ENCODE results near the gene STXBP6. TPM values are rescaled to one million over a fixed set of nuclear protein-coding genes. Genes with fewer than 3 reads are reported as not detected.

STXBP6 gene
- total and polyA plus RNA-seq, 2 of the 13 experiments (the other 11 are each of a cell fraction or from before 2014, with no cell fraction given) = 35.3 to 42.8 TPM

DNA sequence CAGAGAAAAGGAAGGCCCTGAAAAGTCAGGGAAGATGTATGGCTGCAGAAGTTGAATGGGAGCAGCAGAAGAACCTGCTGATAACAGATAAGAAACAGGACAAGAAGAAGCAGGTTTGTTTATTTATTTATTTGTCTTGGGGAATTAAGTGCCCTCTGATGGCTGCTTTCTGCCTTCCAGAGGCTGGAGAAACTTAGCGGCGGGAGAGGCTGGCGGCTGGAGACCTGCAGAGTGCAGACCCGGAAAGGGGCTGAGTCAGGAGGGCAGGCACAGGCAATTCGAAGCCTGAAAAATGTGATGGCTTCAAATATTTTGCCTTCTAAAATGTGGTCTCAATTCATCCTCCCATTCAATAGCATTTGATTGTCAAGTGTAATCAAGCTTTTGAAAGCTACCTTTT lies 247.7 kb downstream of the STXBP6 start:
- POLR2A ChIA-PET = no interaction called here
- H3K4me2 ChIP-seq (ENCODE audit: low read depth, low read length) = no peak overlapping the region
- no peak overlapping the region for H3K27ac ChIP-seq (ENCODE audit: extremely low read length, insufficient read depth, low read length)
- no peak for FAIRE-seq
- H3K9ac ChIP-seq (ENCODE audit: insufficient read depth, low read depth, low read length) = no peak overlapping the region
- CTCF ChIA-PET (ENCODE audit: low intra/inter-chr PET ratio, low total read pairs) = no interaction called here
- DNase-seq (ENCODE audit: low spot score) = no peak
- H3K4me3 ChIP-seq (replicated peaks in 1 of 3; ENCODE audit: insufficient read depth in 1 of 3, low read depth in 2 of 3, low read length in 3 of 3) = no peak overlapping the region
- H4K20me1 ChIP-seq (ENCODE audit: insufficient read depth, low read length) = no peaks in the 10 kb centered on the region
- H3K36me3 ChIP-seq (replicated peaks in 1 of 2; ENCODE audit: control insufficient read depth in 1 of 2, insufficient read depth in 2 of 2, low read length in 2 of 2) = no peaks in the 10 kb centered on the region
- in situ Hi-C loops (cut with HindIII; ENCODE audit: extremely low pct_ligation_motif_present, low pct_unique_long_range_greater_than_20kb) = no loop called here
- WGBS (ENCODE audit: low lambda C conversion rate) = 83% methylated on average over 5 of the region's 5 CpGs
- H2AFZ ChIP-seq (ENCODE audit: low read length) = no peak overlapping the region
- ATAC-seq = no peak
- H3K27me3 ChIP-seq (ENCODE audit: control insufficient read depth in 1 of 2, insufficient read depth in 2 of 2, low read length in 2 of 2) = no peaks in the 10 kb centered on the region
- H3K79me2 ChIP-seq (ENCODE audit: insufficient read depth, low read length) = no peaks in the 10 kb centered on the region
- peak; percentile 73; the same call in 1 of the 2 replicates for TF ChIP-seq ZBTB33 (CRISPR knock-in tag; IDR thresholded peaks at IDR 0.05)
- no peak for TF ChIP-seq SMAD3 (CRISPR knock-in tag; IDR thresholded peaks at IDR 0.05)
- TF ChIP-seq THYN1 (CRISPR knock-in tag; IDR thresholded peaks at IDR 0.05; ENCODE audit: borderline replicate concordance, low read depth) = no peak
- intact Hi-C loops (cut with micrococcal nuclease; ENCODE audit: unreplicated experiment) = no loop called here
- BruUV-seq (replicated peaks) = no TSS peak
- H3K4me1 ChIP-seq (ENCODE audit: insufficient read depth, low read length) = peaks cover 40% of the 10 kb centered on the region
- H3K9me3 ChIP-seq (ENCODE audit: low read length) = no peaks in the 10 kb centered on the region

GRCh38 chr14:24801024-24801423 lies 248.9 kb downstream of the STXBP6 start:
- no peak overlapping the region for H2AFZ ChIP-seq (ENCODE audit: low read length)
- H4K20me1 ChIP-seq (ENCODE audit: insufficient read depth, low read length) = no peaks in the 10 kb centered on the region
- FAIRE-seq = no peak
- no peaks in the 10 kb centered on the region for H3K27me3 ChIP-seq (ENCODE audit: control insufficient read depth in 1 of 2, insufficient read depth in 2 of 2, low read length in 2 of 2)
- in situ Hi-C loops (cut with HindIII; ENCODE audit: extremely low pct_ligation_motif_present, low pct_unique_long_range_greater_than_20kb) = no loop called here
- H3K79me2 ChIP-seq (ENCODE audit: insufficient read depth, low read length) = no peaks in the 10 kb centered on the region
- H3K9me3 ChIP-seq (ENCODE audit: low read length) = no peaks in the 10 kb centered on the region
- no peak overlapping the region for H3K4me3 ChIP-seq (replicated peaks in 1 of 3; ENCODE audit: insufficient read depth in 1 of 3, low read depth in 2 of 3, low read length in 3 of 3)
- H3K9ac ChIP-seq (ENCODE audit: insufficient read depth, low read depth, low read length) = no peak overlapping the region
- WGBS (ENCODE audit: low lambda C conversion rate) = 66% methylated on average over 1 of the region's 1 CpG
- DNase-seq (ENCODE audit: low spot score) = no peak
- intact Hi-C loops (cut with micrococcal nuclease; ENCODE audit: unreplicated experiment) = no loop called here
- H3K36me3 ChIP-seq (replicated peaks in 1 of 2; ENCODE audit: control insufficient read depth in 1 of 2, insufficient read depth in 2 of 2, low read length in 2 of 2) = no peaks in the 10 kb centered on the region
- no peak overlapping the region for H3K4me2 ChIP-seq (ENCODE audit: low read depth, low read length)
- BruUV-seq (replicated peaks) = no TSS peak
- ATAC-seq = no peak
- POLR2A ChIA-PET = no interaction called here
- TF ChIP-seq NR2F6 (IDR thresholded peaks at IDR 0.05) (peak; percentile 56; the same call in 1 of the 2 replicates), NR2F6 (CRISPR knock-in tag; IDR thresholded peaks at IDR 0.05) (peak; percentile 40; the same call in 1 of the 2 replicates), PRMT3 (CRISPR knock-in tag; IDR thresholded peaks at IDR 0.05; ENCODE audit: borderline replicate concordance, low read depth) (no peak), RARA (CRISPR knock-in tag; IDR thresholded peaks at IDR 0.05) (peak; percentile 50; the same call in 1 of the 2 replicates), ZNF253 (CRISPR knock-in tag; IDR thresholded peaks at IDR 0.05; ENCODE audit: borderline replicate concordance) (no peak)
- peaks cover 32% of the 10 kb centered on the region for H3K4me1 ChIP-seq (ENCODE audit: insufficient read depth, low read length)
- no peak overlapping the region for H3K27ac ChIP-seq (ENCODE audit: extremely low read length, insufficient read depth, low read length)
- CTCF ChIA-PET (ENCODE audit: low intra/inter-chr PET ratio, low total read pairs) = no interaction called here

Data from HepG2 (cell line).